H1 (cell line): Measurements from ENCODE around the gene ADCY9.

Source experiments
- BCL11A ChIP-seq, 2 experiments: IDR thresholded peaks; one replicate each; pipeline ENCODE4 v1.6.1; 2011; ENCODE audit warnings: low read depth in 2 of 2, low read length in 2 of 2, mild to moderate bottlenecking in 2 of 2
- CTCF ChIP-seq, 3 experiments: IDR thresholded peaks; 1 replicate in 2 of 3; 2 replicates in 1 of 3; pipeline versions ENCODE4 v1.5.1 to v1.6.1; 2011; ENCODE audit warnings: low read length in 3 of 3, mild to moderate bottlenecking in 3 of 3, inconsistent platforms in 2 of 3, low read depth in 1 of 3, moderate library complexity in 1 of 3; ENCODE audit not compliant: insufficient read depth in 1 of 3; ENCODE audit errors: control extremely low read depth in 1 of 3
- EP300 ChIP-seq, 2 experiments: IDR thresholded peaks; 1 replicate in 1 of 2; 2 replicates in 1 of 2; pipeline ENCODE4 v1.6.1; 2011 to 2012; ENCODE audit warnings: low read depth in 2 of 2, low read length in 2 of 2, mild to moderate bottlenecking in 2 of 2, borderline replicate concordance in 1 of 2, inconsistent platforms in 1 of 2, moderate library complexity in 1 of 2
- EZH2 ChIP-seq: fragments of 200-600 bp; sonication (generic); IDR thresholded peaks from 2 replicates; pipeline ENCODE4 v1.7.1; 2012; ENCODE audit warnings: low read depth, mild to moderate bottlenecking, moderate library complexity, low read length, inconsistent platforms; ENCODE audit not compliant: severe bottlenecking
- HDAC2 ChIP-seq, 2 experiments: fragments of 300-600 bp in 1 of 2; sonication (generic) in 1 of 2; IDR thresholded peaks; 2 replicates each; pipeline ENCODE4 v1.6.1; 2011 to 2012; ENCODE audit warnings: low read depth in 2 of 2, low read length in 2 of 2, mild to moderate bottlenecking in 2 of 2, moderate library complexity in 2 of 2, borderline replicate concordance in 1 of 2, inconsistent platforms in 1 of 2
- JUND ChIP-seq: IDR thresholded peaks from 2 replicates; pipeline ENCODE4 v1.6.1; 2011; ENCODE audit warnings: mild to moderate bottlenecking, improper control_type of control experiment, low read length
- POLR2A ChIP-seq, 2 experiments: IDR thresholded peaks; 1 replicate in 1 of 2; 2 replicates in 1 of 2; pipeline ENCODE4 v1.6.1; 2011; ENCODE audit warnings: low read depth in 2 of 2, low read length in 2 of 2, mild to moderate bottlenecking in 2 of 2; ENCODE audit errors: control extremely low read depth in 1 of 2
- USF2 ChIP-seq: IDR thresholded peaks from 2 replicates; pipeline ENCODE4 v1.6.1; 2011; ENCODE audit warnings: low read length, improper control_type of control experiment
- ZNF274 ChIP-seq: IDR thresholded peaks from 2 replicates; pipeline ENCODE4 v1.7.0; 2012; ENCODE audit warnings: low read length, borderline replicate concordance; ENCODE audit errors: extremely low read depth

GRCh38 chr16:4152267-4152666 is 36.0 kb upstream of the ADCY9 start:
- TF ChIP-seq JUND (no peak), ZNF274 (no peak), BCL11A (IDR thresholded peaks at IDR 0.05; ENCODE audit: low read depth in 2 of 2, low read length in 2 of 2) (no peak), POLR2A (IDR thresholded peaks at IDR 0.05; ENCODE audit: control extremely low read depth in 1 of 2, low read depth in 2 of 2, low read length in 2 of 2) (no peak), CTCF (IDR thresholded peaks at IDR 0.05; ENCODE audit: control extremely low read depth in 1 of 3, insufficient read depth in 1 of 3, low read depth in 1 of 3, low read length in 3 of 3) (no peak), HDAC2 (IDR thresholded peaks at IDR 0.05; ENCODE audit: borderline replicate concordance in 1 of 2, low read depth in 2 of 2, low read length in 2 of 2) (no peak), EP300 (IDR thresholded peaks at IDR 0.05; ENCODE audit: borderline replicate concordance in 1 of 2, low read depth in 2 of 2, low read length in 2 of 2) (no peak), USF2 (no peak), EZH2 (no peak)
